CD14-positive monocyte (primary cell): ENCODE measurements around the gene MAD1L1. TPM values are rescaled to one million over a fixed set of nuclear protein-coding genes. Genes with fewer than 3 reads are reported as not detected.

Source experiments
- DNase-seq, 3 donors: peaks; one replicate each; pipeline ENCODE4 v3.0.0-alpha.2; 2011 to 2022
- H2AFZ ChIP-seq: 2 replicates; pipeline ENCODE4 v1.6.0; 2012; ENCODE audit warnings: mild to moderate bottlenecking, low read depth, low read length, inconsistent platforms; ENCODE audit not compliant: insufficient read depth, poor library complexity, severe bottlenecking
- H3K27ac ChIP-seq, 2 donors: 1 replicate in 1 of 2; 2 replicates in 1 of 2; pipeline ENCODE4 v1.5.1; 2012 to 2013; ENCODE audit warnings: low read length in 2 of 2, control low read depth in 1 of 2, inconsistent platforms in 1 of 2, low read depth in 1 of 2, mild to moderate bottlenecking in 1 of 2
- H3K27me3 ChIP-seq, 2 donors: one replicate each; pipeline versions ENCODE4 v1.6.0 to v1.6.1; 2011 to 2013; ENCODE audit warnings: low read length in 2 of 2; ENCODE audit not compliant: control insufficient read depth in 2 of 2, insufficient read depth in 2 of 2
- H3K36me3 ChIP-seq, 2 donors: replicated peaks in 1 of 2; 1 replicate in 1 of 2; 2 replicates in 1 of 2; pipeline versions ENCODE4 v1.5.1 to v1.6.1; 2012 to 2013; ENCODE audit warnings: low read length in 2 of 2, control low read depth in 1 of 2, inconsistent platforms in 1 of 2, mild to moderate bottlenecking in 1 of 2; ENCODE audit not compliant: insufficient read depth in 2 of 2, control insufficient read depth in 1 of 2
- H3K4me1 ChIP-seq, 2 donors: 1 replicate in 1 of 2; 2 replicates in 1 of 2; pipeline versions ENCODE4 v1.5.1 to v1.6.1; 2012 to 2013; ENCODE audit warnings: low read length in 2 of 2, control low read depth in 1 of 2, inconsistent platforms in 1 of 2, mild to moderate bottlenecking in 1 of 2, moderate library complexity in 1 of 2; ENCODE audit not compliant: insufficient read depth in 2 of 2, control insufficient read depth in 1 of 2
- H3K4me2 ChIP-seq: replicated peaks from 2 replicates; pipeline ENCODE3; 2012; ENCODE audit warnings: low read length, moderate library complexity, mild to moderate bottlenecking; ENCODE audit not compliant: poor library complexity, severe bottlenecking; ENCODE audit errors: extremely low read depth
- H3K4me3 ChIP-seq, 3 experiments: fragments of 200-600 bp in 1 of 3; sonication (generic) in 1 of 3; replicated peaks in 1 of 3; 1 replicate in 2 of 3; 2 replicates in 1 of 3; pipeline ENCODE4 v1.5.1; 2011 to 2013; ENCODE audit warnings: low read length in 3 of 3, mild to moderate bottlenecking in 3 of 3, control low read depth in 2 of 3, low read depth in 2 of 3, inconsistent platforms in 1 of 3, moderate library complexity in 1 of 3
- H3K79me2 ChIP-seq: 2 replicates; pipeline ENCODE4 v1.6.0; 2012; ENCODE audit warnings: mild to moderate bottlenecking, control low read depth, inconsistent platforms, low read length, moderate library complexity; ENCODE audit not compliant: insufficient read depth
- H3K9ac ChIP-seq: 2 replicates; pipeline ENCODE4 v1.6.0; 2017; ENCODE audit warnings: low read length, mild to moderate bottlenecking; ENCODE audit not compliant: insufficient read depth, poor library complexity, severe bottlenecking
- H3K9me3 ChIP-seq, 2 donors: replicated peaks in 1 of 2; 1 replicate in 1 of 2; 2 replicates in 1 of 2; pipeline versions ENCODE4 v1.5.1 to v1.6.1; 2012 to 2013; ENCODE audit warnings: low read length in 2 of 2, control low read depth in 1 of 2; ENCODE audit not compliant: control insufficient read depth in 1 of 2, insufficient read depth in 1 of 2
- H4K20me1 ChIP-seq: 2 replicates; pipeline ENCODE4 v1.6.0; 2012; ENCODE audit warnings: mild to moderate bottlenecking, low read length, control low read depth, moderate library complexity; ENCODE audit not compliant: insufficient read depth
- H3K27ac Mint-ChIP-seq, 7 donors: one replicate each; pipeline ENCODE4 v1.8.0; 2020; ENCODE audit warnings: mild to moderate bottlenecking in 7 of 7, mixed read lengths in 7 of 7, moderate library complexity in 6 of 7, inconsistent platforms in 2 of 7
- H3K27me3 Mint-ChIP-seq, 3 donors: one replicate each; pipeline ENCODE4 v1.8.0; 2021 to 2022; ENCODE audit warnings: low read depth in 3 of 3, mild to moderate bottlenecking in 3 of 3, mixed read lengths in 3 of 3, moderate library complexity in 3 of 3, inconsistent platforms in 1 of 3
- H3K36me3 Mint-ChIP-seq, 2 donors: one replicate each; pipeline ENCODE4 v1.8.0; 2020; ENCODE audit warnings: mixed read lengths in 2 of 2, inconsistent platforms in 1 of 2, mild to moderate bottlenecking in 1 of 2
- H3K4me1 Mint-ChIP-seq: one replicate; pipeline ENCODE4 v1.8.0; 2020; ENCODE audit warnings: mild to moderate bottlenecking, mixed read lengths
- H3K4me3 Mint-ChIP-seq, 2 donors: one replicate each; pipeline ENCODE4 v1.8.0; 2020; ENCODE audit warnings: mild to moderate bottlenecking in 2 of 2, mixed read lengths in 2 of 2, moderate library complexity in 1 of 2
- H3K9me3 Mint-ChIP-seq, 7 donors: one replicate each; pipeline ENCODE4 v1.8.0; 2020 to 2022; ENCODE audit warnings: mixed read lengths in 7 of 7, mild to moderate bottlenecking in 6 of 7, moderate library complexity in 6 of 7, inconsistent platforms in 2 of 7
- WGBS: methylation state at CpG from one replicate; pipeline ENCODE4 v1.1.5; 2013; ENCODE audit warnings: missing lambda C conversion rate; ENCODE audit not compliant: insufficient coverage; 5-methylcytosine and 5-hydroxymethylcytosine counted together
- intact Hi-C, 2 donors: fragments of 100-400 bp; cut with micrococcal nuclease; formaldehyde crosslinking; loops; one replicate each; pipeline versions ENCODE4 v1.15.0 to v1.15.1; 2023
- polyA plus RNA-seq, 3 donors: library from polyadenylated mRNA; depleted of rRNA in 1 of 3; unstranded in 2 of 3; stranded (reverse) in 1 of 3; fragments of 300-500 nt in 2 of 3; fragments of >200 nt in 1 of 3; fragmentation: Illumina TruSeq in 2 of 3; gene quantifications; 1 replicate in 2 of 3; 2 replicates in 1 of 3; pipeline ENCODE4 v1.2.3, GENCODE V29; 2012 to 2021
- small RNA-seq: library from RNA; depleted of rRNA; stranded (forward); fragments of <200 nt; gene quantifications from one replicate; pipeline ENCODE3, GENCODE V24; 2012; ENCODE audit warnings: low read depth; ENCODE audit not compliant: insufficient read length
- TF ChIP-seq, protein P1 (sequence below): fragments of 200-600 bp; IDR thresholded peaks from one replicate; pipeline ENCODE4 v1.8.0; 2022; ENCODE audit warnings: antibody characterized with exemption, mild to moderate bottlenecking

Gene MAD1L1
- polyA plus RNA-seq, 3 donors = 22.0 to 39.4 (median 33.2) TPM

DNA sequence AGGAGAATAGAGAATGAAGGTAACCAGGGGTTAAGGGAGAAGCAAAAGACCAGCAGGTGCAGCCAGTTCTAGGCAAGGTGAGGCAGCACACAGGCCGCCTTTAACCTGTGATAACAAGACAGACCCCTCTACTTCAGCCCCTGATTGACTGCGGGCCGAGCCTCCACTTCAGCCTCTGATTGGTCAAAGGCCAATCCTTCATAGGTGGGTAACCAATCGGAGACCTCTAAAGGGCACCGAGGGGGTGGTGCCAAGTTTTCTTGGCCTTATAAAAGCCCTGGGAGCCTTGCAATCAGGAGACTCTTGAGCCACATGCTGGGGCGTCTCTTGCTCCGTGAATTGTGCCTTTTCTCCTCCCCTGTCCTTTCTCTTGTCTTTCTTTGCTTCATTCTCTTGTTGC, 463.9 kb downstream of the MAD1L1 start:
- H3K79me2 ChIP-seq = no peaks in the 10 kb centered on the region
- no peak overlapping the region for H3K4me3 ChIP-seq
- H3K9me3 Mint-ChIP-seq = peaks cover 0 to 14% (median 8%) of the 10 kb centered on the region in 7 donors
- H3K9me3 ChIP-seq = peaks cover 0 to 3% of the 10 kb centered on the region in 2 donors
- WGBS = 94% methylated on average over 5 of the region's 7 CpGs
- no peaks in the 10 kb centered on the region for H4K20me1 ChIP-seq
- H2AFZ ChIP-seq = no peak overlapping the region
- no peaks in the 10 kb centered on the region for H3K4me1 Mint-ChIP-seq
- no peak overlapping the region for H3K4me2 ChIP-seq
- H3K27me3 Mint-ChIP-seq = peaks cover 5 to 7% (median 5%) of the 10 kb centered on the region in 3 donors
- H3K27ac Mint-ChIP-seq = no peak overlapping the region
- no peak overlapping the region for H3K27ac ChIP-seq
- no peaks in the 10 kb centered on the region for H3K4me1 ChIP-seq
- no peaks in the 10 kb centered on the region for H3K36me3 ChIP-seq
- no peaks in the 10 kb centered on the region for H3K27me3 ChIP-seq
- no peaks in the 10 kb centered on the region for H3K36me3 Mint-ChIP-seq
- intact Hi-C loops = no loop called here
- DNase-seq = no peak
- no peak overlapping the region for H3K4me3 Mint-ChIP-seq
- H3K9ac ChIP-seq = no peak overlapping the region
- TF ChIP-seq, protein P1, sequence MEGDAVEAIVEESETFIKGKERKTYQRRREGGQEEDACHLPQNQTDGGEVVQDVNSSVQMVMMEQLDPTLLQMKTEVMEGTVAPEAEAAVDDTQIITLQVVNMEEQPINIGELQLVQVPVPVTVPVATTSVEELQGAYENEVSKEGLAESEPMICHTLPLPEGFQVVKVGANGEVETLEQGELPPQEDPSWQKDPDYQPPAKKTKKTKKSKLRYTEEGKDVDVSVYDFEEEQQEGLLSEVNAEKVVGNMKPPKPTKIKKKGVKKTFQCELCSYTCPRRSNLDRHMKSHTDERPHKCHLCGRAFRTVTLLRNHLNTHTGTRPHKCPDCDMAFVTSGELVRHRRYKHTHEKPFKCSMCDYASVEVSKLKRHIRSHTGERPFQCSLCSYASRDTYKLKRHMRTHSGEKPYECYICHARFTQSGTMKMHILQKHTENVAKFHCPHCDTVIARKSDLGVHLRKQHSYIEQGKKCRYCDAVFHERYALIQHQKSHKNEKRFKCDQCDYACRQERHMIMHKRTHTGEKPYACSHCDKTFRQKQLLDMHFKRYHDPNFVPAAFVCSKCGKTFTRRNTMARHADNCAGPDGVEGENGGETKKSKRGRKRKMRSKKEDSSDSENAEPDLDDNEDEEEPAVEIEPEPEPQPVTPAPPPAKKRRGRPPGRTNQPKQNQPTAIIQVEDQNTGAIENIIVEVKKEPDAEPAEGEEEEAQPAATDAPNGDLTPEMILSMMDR = no peak

DNA sequence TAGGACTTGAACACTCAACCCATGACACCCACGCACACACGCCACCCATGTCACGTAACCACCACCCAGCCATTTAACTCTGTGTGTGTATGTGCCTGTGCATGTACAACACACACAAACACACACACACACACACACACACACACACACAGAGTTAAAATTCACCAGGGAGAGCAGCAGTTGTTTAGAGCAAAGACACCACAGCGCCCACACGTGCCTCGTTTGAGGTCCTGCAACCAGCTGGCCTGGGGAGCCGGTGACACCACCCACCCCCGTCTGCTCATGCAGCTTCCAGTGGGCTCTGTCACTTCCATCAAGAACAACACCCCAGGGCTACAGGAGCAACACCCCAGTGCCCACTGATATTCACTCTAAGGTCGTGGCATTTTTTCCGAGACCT, 465.2 kb downstream of the MAD1L1 start:
- Histone ChIP-seq H2AFZ (no peak overlapping the region), H4K20me1 (no peaks in the 10 kb centered on the region), H3K79me2 (no peaks in the 10 kb centered on the region), H3K9ac (no peak overlapping the region), H3K9me3 (peaks cover 0 to 16% of the 10 kb centered on the region in 2 donors), H3K4me3 (no peak overlapping the region), H3K4me2 (no peak overlapping the region), H3K27ac (no peak overlapping the region), H3K27me3 (no peaks in the 10 kb centered on the region), H3K4me1 (no peaks in the 10 kb centered on the region), H3K36me3 (no peaks in the 10 kb centered on the region)
- WGBS = 66% methylated on average over 8 of the region's 10 CpGs
- DNase-seq = no peak
- peaks cover 3 to 5% (median 5%) of the 10 kb centered on the region in 3 donors for H3K27me3 Mint-ChIP-seq
- TF ChIP-seq, protein P1 = no peak
- no peaks in the 10 kb centered on the region for H3K36me3 Mint-ChIP-seq
- no peaks in the 10 kb centered on the region for H3K4me1 Mint-ChIP-seq
- no peak overlapping the region for H3K4me3 Mint-ChIP-seq
- no peak overlapping the region for H3K27ac Mint-ChIP-seq
- peaks cover 3 to 14% (median 12%) of the 10 kb centered on the region in 7 donors for H3K9me3 Mint-ChIP-seq
- intact Hi-C loops = no loop called here

Small RNAs within 50 kb of the gene (small RNA-seq; reads per million reads assigned to genes)
- not detected for gene MIR4655

Other genes starting within 250 kb of the MAD1L1 start
- 10 to 100 TPM in 2 of 3 donors, 1 to 10 TPM in 1; 9.2 to 32.5 (median 26.7) TPM for gene MRM2, start 9.3 kb upstream of the MAD1L1 start, polyA plus RNA-seq
- 10 to 100 TPM; 19.6 to 42.6 (median 40.8) TPM for gene NUDT1, start 9.3 kb upstream of the MAD1L1 start, polyA plus RNA-seq
- 10 to 100 TPM; 15.4 to 43.7 (median 41.9) TPM for gene SNX8, start 81.5 kb upstream of the MAD1L1 start, polyA plus RNA-seq
- gene EIF3B, start 121.9 kb upstream of the MAD1L1 start, polyA plus RNA-seq = 10 to 100 TPM; 46.0 to 89.1 (median 69.2) TPM
- 10 to 100 TPM in 1 of 3 donors, 1 to 10 TPM in 2; 5.8 to 10.6 (median 7.5) TPM for gene CHST12, start 170.7 kb upstream of the MAD1L1 start, polyA plus RNA-seq
- not detected for gene GRIFIN, start 243.5 kb upstream of the MAD1L1 start, polyA plus RNA-seq